Cardiac muscle cell (in vitro differentiated cells and primary cell): ENCODE results near the gene MROH9. TPM values are rescaled to one million over a fixed set of nuclear protein-coding genes. Genes with fewer than 3 reads are reported as not detected.

Source experiments
- DNase-seq, 2 donors: peaks; one replicate each; pipeline versions ENCODE4 v3.0.0 to v3.0.0-alpha.2; 2010 to 2017; ENCODE audit warnings: low read depth in 1 of 2, low spot score in 1 of 2
- H3K27ac ChIP-seq: fragments of 200-600 bp; sonication (generic); 2 replicates; pipeline ENCODE4 v1.5.1; 2016
- H3K27me3 ChIP-seq: fragments of 200-600 bp; sonication (generic); 2 replicates; pipeline ENCODE4 v1.6.0; 2016; ENCODE audit warnings: control low read depth
- H3K36me3 ChIP-seq: fragments of 200-600 bp; sonication (generic); 2 replicates; pipeline ENCODE4 v1.5.1; 2016; ENCODE audit warnings: control low read depth
- H3K4me1 ChIP-seq: fragments of 200-600 bp; sonication (generic); 2 replicates; pipeline ENCODE4 v1.8.1; 2017; ENCODE audit warnings: low read depth, mild to moderate bottlenecking, mixed run types
- H3K4me3 ChIP-seq: fragments of 200-600 bp; sonication (generic); 2 replicates; pipeline ENCODE4 v1.5.1; 2016; ENCODE audit warnings: mild to moderate bottlenecking
- H3K9me3 ChIP-seq: fragments of 200-600 bp; sonication (generic); 2 replicates; pipeline ENCODE4 v1.5.1; 2017; ENCODE audit warnings: low read depth, mild to moderate bottlenecking, control low read depth
- polyA plus RNA-seq: library from polyadenylated mRNA; unstranded; fragments of >200 nt; fragmentation: Nextera tagmentation; extraction: Ambion mirVana; gene quantifications from 2 replicates; pipeline ENCODE4 v1.2.1, GENCODE V29; 2016
- total RNA-seq: library from RNA; depleted of rRNA; stranded (reverse); fragments of >200 nt; gene quantifications from 2 replicates; pipeline ENCODE4 v1.2.3, GENCODE V29; 2016
- TF ChIP-seq, protein P1 (sequence below): IDR thresholded peaks from 2 replicates; pipeline ENCODE4 v1.5.1; 2012; ENCODE audit warnings: low read depth, mild to moderate bottlenecking, low read length

MROH9 gene
- total and polyA plus RNA-seq, 2 experiments from 2014 or later = not detected

DNA sequence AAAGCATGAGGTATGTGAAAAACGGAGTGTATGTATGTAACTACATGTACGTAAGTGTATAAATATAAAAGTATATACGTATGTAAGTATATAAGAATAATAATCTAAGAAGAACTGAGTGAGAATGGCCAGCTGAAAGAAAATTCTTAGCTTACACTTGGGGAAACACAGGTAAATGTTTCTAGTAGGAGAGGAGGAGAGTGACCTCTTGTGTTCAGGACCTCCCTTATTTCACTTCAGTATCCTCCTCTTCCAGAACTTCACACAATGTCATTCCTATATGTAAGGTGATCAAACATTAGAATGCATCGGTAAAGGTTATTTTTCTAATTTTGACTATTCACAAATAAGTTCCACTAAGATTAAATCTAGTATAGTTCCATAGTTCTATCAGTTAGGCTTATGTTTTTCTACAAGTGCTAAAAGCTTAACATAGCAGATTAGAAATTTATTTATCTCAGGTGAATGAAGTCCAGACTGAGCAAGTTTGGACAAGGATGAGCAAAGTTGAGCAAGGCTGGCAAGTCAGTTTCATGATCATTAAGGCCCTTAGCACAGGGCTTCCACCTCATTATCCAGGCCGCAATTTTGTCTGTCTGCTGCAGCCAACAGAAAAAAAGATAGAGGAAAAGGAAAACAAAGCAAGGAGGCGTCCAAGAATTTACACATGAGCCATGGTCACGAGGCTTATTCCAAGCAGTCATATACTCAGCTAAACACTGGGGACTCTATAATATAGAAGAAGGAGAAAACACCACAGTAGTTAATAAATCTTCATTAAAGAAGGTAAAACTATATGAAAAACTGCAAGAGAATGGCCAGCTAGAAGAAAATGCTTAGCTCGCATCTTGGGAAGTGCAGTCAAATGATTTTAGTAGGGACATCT, 7.1 kb upstream of the MROH9 start:
- TF ChIP-seq, protein P1, sequence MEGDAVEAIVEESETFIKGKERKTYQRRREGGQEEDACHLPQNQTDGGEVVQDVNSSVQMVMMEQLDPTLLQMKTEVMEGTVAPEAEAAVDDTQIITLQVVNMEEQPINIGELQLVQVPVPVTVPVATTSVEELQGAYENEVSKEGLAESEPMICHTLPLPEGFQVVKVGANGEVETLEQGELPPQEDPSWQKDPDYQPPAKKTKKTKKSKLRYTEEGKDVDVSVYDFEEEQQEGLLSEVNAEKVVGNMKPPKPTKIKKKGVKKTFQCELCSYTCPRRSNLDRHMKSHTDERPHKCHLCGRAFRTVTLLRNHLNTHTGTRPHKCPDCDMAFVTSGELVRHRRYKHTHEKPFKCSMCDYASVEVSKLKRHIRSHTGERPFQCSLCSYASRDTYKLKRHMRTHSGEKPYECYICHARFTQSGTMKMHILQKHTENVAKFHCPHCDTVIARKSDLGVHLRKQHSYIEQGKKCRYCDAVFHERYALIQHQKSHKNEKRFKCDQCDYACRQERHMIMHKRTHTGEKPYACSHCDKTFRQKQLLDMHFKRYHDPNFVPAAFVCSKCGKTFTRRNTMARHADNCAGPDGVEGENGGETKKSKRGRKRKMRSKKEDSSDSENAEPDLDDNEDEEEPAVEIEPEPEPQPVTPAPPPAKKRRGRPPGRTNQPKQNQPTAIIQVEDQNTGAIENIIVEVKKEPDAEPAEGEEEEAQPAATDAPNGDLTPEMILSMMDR = no peak

DNA sequence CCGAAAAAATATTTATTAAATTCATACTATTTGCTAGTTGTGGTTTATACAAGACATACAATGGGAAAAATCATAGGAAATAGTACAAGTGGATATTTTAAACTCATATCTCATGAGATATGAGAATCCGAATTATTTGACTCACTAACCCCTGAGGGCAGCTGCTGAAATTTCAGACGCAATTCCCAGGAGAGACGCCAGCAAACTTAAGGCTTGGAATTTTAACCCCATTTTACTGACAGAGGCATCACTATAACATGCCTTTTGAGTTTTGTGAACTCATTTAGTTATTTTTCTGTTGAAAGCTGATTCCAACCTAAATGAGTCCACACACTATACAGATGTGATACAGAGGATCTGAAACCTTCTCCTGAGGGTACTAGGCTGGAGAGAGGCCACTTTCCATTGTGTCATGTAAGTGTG, 5.9 kb upstream of the MROH9 start:
- Histone ChIP-seq H3K4me3 (no peak overlapping the region), H3K27ac (no peak overlapping the region), H3K36me3 (no peaks in the 10 kb centered on the region), H3K27me3 (no peaks in the 10 kb centered on the region), H3K4me1 (peaks cover 3% of the 10 kb centered on the region), H3K9me3 (no peaks in the 10 kb centered on the region)
- DNase-seq = peak in 1 of 2 donors; percentile 64
- TF ChIP-seq, protein P1 = no peak

More for the DNA sequence above, 7.1 kb upstream of the MROH9 start:
- Histone ChIP-seq H3K4me1 (peaks cover 3% of the 10 kb centered on the region), H3K27ac (no peak overlapping the region), H3K27me3 (no peaks in the 10 kb centered on the region), H3K9me3 (no peaks in the 10 kb centered on the region), H3K36me3 (no peaks in the 10 kb centered on the region), H3K4me3 (no peak overlapping the region)
- DNase-seq = peak in 1 of 2 donors; percentile 32

DNA sequence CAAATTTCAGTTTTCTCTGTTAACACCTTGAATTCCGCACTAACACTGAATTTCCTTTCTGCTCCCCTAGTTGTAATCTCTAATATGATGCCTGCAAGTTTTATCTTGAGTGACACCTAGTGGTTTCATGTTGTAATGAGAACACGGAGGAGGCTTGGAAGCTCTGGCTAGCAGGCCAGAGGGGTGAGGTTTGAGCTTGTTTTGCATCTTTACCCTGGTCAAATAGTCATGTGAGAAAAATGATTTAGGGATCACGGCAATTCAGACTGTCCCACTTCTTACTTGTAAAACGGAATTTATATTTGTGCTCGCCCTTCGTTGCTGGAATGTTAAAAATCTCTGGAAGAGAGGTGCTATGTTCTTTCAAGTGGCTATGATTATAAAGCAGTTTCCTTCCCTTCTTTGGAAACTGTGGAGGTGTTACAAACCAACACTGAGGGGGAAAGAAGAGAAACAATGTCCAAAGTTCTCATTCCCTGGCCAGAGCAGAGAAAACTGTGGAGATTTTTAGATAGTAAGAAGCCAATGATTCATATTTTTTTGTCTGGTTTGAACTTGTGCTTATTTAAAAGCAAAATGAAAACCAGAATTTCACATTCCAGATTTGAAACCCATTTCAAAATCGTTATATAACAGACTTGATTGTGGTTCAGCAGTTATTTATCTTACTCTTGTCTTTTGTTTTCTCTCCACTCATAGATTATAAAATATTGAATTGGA, 5.3 kb upstream of the MROH9 start:
- DNase-seq = peak; percentile 71 to 79
- Histone ChIP-seq H3K27ac (peak overlapping the region; percentile 0), H3K4me1 (peaks cover 3% of the 10 kb centered on the region), H3K4me3 (no peak overlapping the region), H3K9me3 (no peaks in the 10 kb centered on the region), H3K36me3 (no peaks in the 10 kb centered on the region), H3K27me3 (no peaks in the 10 kb centered on the region)
- TF ChIP-seq, protein P1 = peak; percentile 70

DNA sequence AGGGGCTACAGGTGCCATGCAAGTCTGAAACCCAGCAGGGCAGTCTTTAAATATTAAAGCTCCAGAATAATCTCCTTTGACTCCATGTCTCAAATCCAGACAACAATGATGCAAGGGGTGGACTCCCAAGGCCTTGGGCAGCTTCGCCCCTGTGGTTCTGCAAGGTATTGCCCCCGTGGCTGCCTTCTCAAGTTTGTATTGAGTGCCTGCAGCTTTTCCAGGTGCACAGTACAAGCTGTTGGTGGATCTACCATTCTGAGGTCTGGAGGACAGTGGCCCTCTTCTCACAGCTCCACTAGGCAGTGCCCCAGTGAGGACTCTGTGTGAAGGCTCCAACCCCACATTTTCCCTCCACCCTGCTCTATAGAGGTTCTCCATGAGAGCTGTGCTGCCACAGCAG, 3.7 kb upstream of the MROH9 start:
- Histone ChIP-seq H3K4me1 (peaks cover 3% of the 10 kb centered on the region), H3K27me3 (no peaks in the 10 kb centered on the region), H3K4me3 (no peak overlapping the region), H3K9me3 (no peaks in the 10 kb centered on the region), H3K36me3 (no peaks in the 10 kb centered on the region), H3K27ac (no peak overlapping the region)
- TF ChIP-seq, protein P1 = no peak
- DNase-seq = no peak

DNA sequence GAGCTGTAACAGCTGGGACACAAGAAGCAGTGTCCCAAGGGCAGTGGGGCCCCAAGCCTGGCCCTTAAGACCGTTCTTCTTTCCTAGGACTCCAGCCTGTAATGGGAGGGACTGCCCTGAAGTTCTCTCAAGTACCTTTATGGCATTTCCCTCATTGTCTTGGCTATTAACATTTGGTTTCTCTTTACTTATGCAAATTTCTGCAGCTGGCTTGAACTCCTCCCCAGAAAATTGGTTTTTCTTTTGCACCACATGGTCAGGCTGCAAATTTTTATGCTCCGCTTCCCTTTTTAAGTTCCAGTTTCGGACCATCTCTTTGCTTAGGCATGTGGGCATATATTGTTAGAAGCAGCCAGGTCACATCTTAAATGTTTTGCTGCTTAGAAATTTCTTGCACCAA, 3.1 kb upstream of the MROH9 start:
- no peaks in the 10 kb centered on the region for H3K36me3 ChIP-seq
- H3K27ac ChIP-seq = no peak overlapping the region
- peaks cover 3% of the 10 kb centered on the region for H3K4me1 ChIP-seq
- H3K9me3 ChIP-seq = no peaks in the 10 kb centered on the region
- H3K4me3 ChIP-seq = no peak overlapping the region
- TF ChIP-seq, protein P1 = no peak
- DNase-seq = no peak
- H3K27me3 ChIP-seq = no peaks in the 10 kb centered on the region
